Endothelial cell of umbilical vein (primary cell): ENCODE results near the gene RAB3D. TPM values are rescaled to one million over a fixed set of nuclear protein-coding genes. Genes with fewer than 3 reads are reported as not detected.

Experiments used
- BruUV-seq: library from RNA; stranded (reverse); fragments of 400-500 nt; replicated peaks from 2 replicates; lab custom pipeline; 2021; lab: Mats Ljungman, UMichigan
- CTCF ChIA-PET: fragments of 300-600, 350-600 bp; sonication (Branson Sonifier 250); formaldehyde crosslinking; loops from one replicate; lab custom pipeline; 2021; ENCODE audit warnings: antibody characterized with exemption, inconsistent platforms; lab: Charles Lee
- POLR2A ChIA-PET: fragments of 300-600, 350-600 bp; sonication (Branson Sonifier 250); formaldehyde crosslinking; loops from one replicate; lab custom pipeline; 2021; ENCODE audit warnings: antibody characterized with exemption, inconsistent platforms; lab: Charles Lee
- DNase-seq: peaks from one replicate; pipeline ENCODE4 v3.0.0-alpha.2; 2011; ENCODE audit warnings: low read depth, low spot score
- FAIRE-seq: peaks from 2 replicates; lab custom pipeline; 2011; peaks lifted over from hg19 to GRCh38; lab: Jason Lieb, UNC
- H2AFZ ChIP-seq: 2 replicates; pipeline ENCODE4 v1.6.0; 2012; ENCODE audit warnings: low read depth, low read length, control low read depth, inconsistent platforms
- H3K27ac ChIP-seq: 2 replicates; pipeline ENCODE4 v1.5.1; 2011; ENCODE audit warnings: low read depth, mild to moderate bottlenecking, control low read depth, low read length, moderate library complexity; ENCODE audit not compliant: insufficient read depth
- H3K27me3 ChIP-seq, 2 experiments: 2 replicates each; pipeline versions ENCODE4 v1.6.0 to v1.6.1; 2011; ENCODE audit warnings: low read length in 2 of 2, mixed read lengths in 1 of 2; ENCODE audit not compliant: control insufficient read depth in 2 of 2, insufficient read depth in 2 of 2
- H3K36me3 ChIP-seq, 2 experiments: 2 replicates in 1 of 2; 3 replicates in 1 of 2; pipeline ENCODE4 v1.5.1; 2011; ENCODE audit warnings: low read length in 2 of 2, mild to moderate bottlenecking in 1 of 2, moderate library complexity in 1 of 2; ENCODE audit not compliant: control insufficient read depth in 2 of 2, insufficient read depth in 2 of 2; ENCODE audit errors: extremely low read depth in 1 of 2
- H3K4me1 ChIP-seq: 3 replicates; pipeline ENCODE4 v1.5.1; 2011; ENCODE audit warnings: mild to moderate bottlenecking, low read length; ENCODE audit not compliant: control insufficient read depth, insufficient read depth; ENCODE audit errors: extremely low read depth
- H3K4me2 ChIP-seq: 2 replicates; pipeline ENCODE4 v1.6.1; 2011; ENCODE audit warnings: low read length, control low read depth, mixed read lengths; ENCODE audit not compliant: insufficient read depth
- H3K4me3 ChIP-seq, 3 experiments: fragments of 200-600 bp in 1 of 3; sonication (generic), shearing (Covaris generic) in 1 of 3; replicated peaks in 1 of 3; 2 replicates each; pipeline ENCODE4 v1.5.1; 2011 to 2016; ENCODE audit warnings: control low read depth in 3 of 3, low read length in 3 of 3, mild to moderate bottlenecking in 2 of 3, inconsistent platforms in 1 of 3, low read depth in 1 of 3, moderate library complexity in 1 of 3; ENCODE audit not compliant: insufficient read depth in 1 of 3
- H3K79me2 ChIP-seq: 2 replicates; pipeline ENCODE4 v1.6.0; 2012; ENCODE audit warnings: low read length, inconsistent platforms; ENCODE audit not compliant: control insufficient read depth, insufficient read depth
- H3K9ac ChIP-seq: replicated peaks from 2 replicates; pipeline ENCODE3; 2011; ENCODE audit warnings: low read length, control low read depth; ENCODE audit not compliant: insufficient read depth; ENCODE audit errors: extremely low read depth
- H3K9me1 ChIP-seq: replicated peaks from 3 replicates; pipeline ENCODE4 v1.6.0; 2011; ENCODE audit warnings: mild to moderate bottlenecking, low read length; ENCODE audit not compliant: control insufficient read depth, insufficient read depth; ENCODE audit errors: extremely low read depth
- H3K9me3 ChIP-seq: replicated peaks from 2 replicates; pipeline ENCODE4 v1.5.1; 2012; ENCODE audit warnings: low read length, inconsistent platforms; ENCODE audit not compliant: control insufficient read depth, insufficient read depth
- H4K20me1 ChIP-seq: replicated peaks from 2 replicates; pipeline ENCODE3; 2011; ENCODE audit warnings: mild to moderate bottlenecking, low read length; ENCODE audit not compliant: control insufficient read depth, insufficient read depth; ENCODE audit errors: extremely low read depth
- CTCF ChIP-seq, 2 donors: IDR thresholded peaks; 1 replicate in 1 of 2; 2 replicates in 1 of 2; pipeline ENCODE4 v1.5.1; 2011; ENCODE audit warnings: low read length in 2 of 2, mild to moderate bottlenecking in 2 of 2, moderate library complexity in 2 of 2, control low read depth in 1 of 2, inconsistent platforms in 1 of 2, low read depth in 1 of 2; ENCODE audit not compliant: insufficient read depth in 1 of 2; ENCODE audit errors: extremely low read depth in 1 of 2
- EZH2 ChIP-seq: IDR thresholded peaks from 2 replicates; pipeline ENCODE4 v1.6.1; 2012; ENCODE audit warnings: borderline replicate concordance, low read depth, mild to moderate bottlenecking, moderate library complexity, low read length, inconsistent platforms; ENCODE audit not compliant: severe bottlenecking
- FOS ChIP-seq: IDR thresholded peaks from 2 replicates; pipeline ENCODE4 v1.6.1; 2011; ENCODE audit warnings: mild to moderate bottlenecking, low read length, moderate library complexity, borderline replicate concordance; ENCODE audit not compliant: insufficient read depth
- GATA2 ChIP-seq: IDR thresholded peaks from 2 replicates; pipeline ENCODE4 v1.7.0; 2011; ENCODE audit warnings: low read depth, mild to moderate bottlenecking, moderate library complexity, mixed read lengths, low read length; ENCODE audit not compliant: insufficient read length, insufficient read depth
- JUN ChIP-seq: IDR thresholded peaks from 2 replicates; pipeline ENCODE4 v1.6.1; 2011; ENCODE audit warnings: borderline replicate concordance, low read depth; ENCODE audit not compliant: insufficient read length, insufficient read depth
- MAX ChIP-seq: IDR thresholded peaks from 2 replicates; pipeline ENCODE4 v1.6.1; 2011; ENCODE audit not compliant: insufficient read depth, insufficient read length
- MYC ChIP-seq: IDR thresholded peaks from one replicate; pipeline ENCODE4 v1.6.1; 2011; ENCODE audit warnings: mild to moderate bottlenecking, low read depth, low read length
- POLR2A ChIP-seq: IDR thresholded peaks from 2 replicates; pipeline ENCODE4 v1.6.1; 2012; ENCODE audit warnings: low read depth, mild to moderate bottlenecking, control low read depth, low read length
- POLR2AphosphoS5 ChIP-seq: IDR thresholded peaks from 2 replicates; pipeline ENCODE4 v1.6.1; 2012; ENCODE audit warnings: low read depth, mild to moderate bottlenecking, control low read depth, low read length, moderate library complexity; ENCODE audit not compliant: insufficient read depth
- dilution Hi-C: fragments of 300-500 bp; cut with MboI; formaldehyde crosslinking; loops from one replicate; pipeline ENCODE4 v1.15.0; 2019; ENCODE audit warnings: low sequenced_read_pairs; ENCODE audit not compliant: extremely low pct_ligation_motif_present
- intact Hi-C: fragments of 100-400 bp; cut with micrococcal nuclease; formaldehyde crosslinking; loops from one replicate; pipeline ENCODE4 v1.10.0; 2022
- polyA plus RNA-seq, 4 experiments: library from polyadenylated mRNA; depleted of rRNA in 3 of 4; stranded (reverse) in 3 of 4; unstranded in 1 of 4; fragments of >200 nt; gene quantifications; 2 replicates each; pipeline versions ENCODE4 v1.2.1 to v1.2.3, GENCODE V29; 2011 to 2012; ENCODE audit warnings: missing spikeins in 1 of 4
- total RNA-seq: library from RNA; stranded (reverse); gene quantifications from 2 replicates; pipeline ENCODE4 v1.2.3, GENCODE V29; 2021

RAB3D gene
- total and polyA plus RNA-seq, 2 donors (not counting 3 experiments of a cell fraction or from before 2014, with no cell fraction given), result 35.4 to 48.2 TPM

- no peaks in the 10 kb centered on the region for H4K20me1 ChIP-seq
- dilution Hi-C loops, result no loop called here
- H3K36me3 ChIP-seq, result no peaks in the 10 kb centered on the region
- no peak for FAIRE-seq
- H3K27ac ChIP-seq, result no peak overlapping the region
- no peak for DNase-seq
- CTCF ChIA-PET, result interaction anchor here (1.1 to 1.2 kb wide), 2 partner anchors 12 to 55 kb away, joined by 4 read pairs; no protein-coding TSS in a partner anchor
- no peak overlapping the region for H3K4me3 ChIP-seq
- no peaks in the 10 kb centered on the region for H3K27me3 ChIP-seq
- intact Hi-C loops, result no loop called here
- H3K9ac ChIP-seq, result no peak overlapping the region
- H2AFZ ChIP-seq, result no peak overlapping the region
- no peak for TF ChIP-seq FOS
- BruUV-seq, result no TSS peak
- no peaks in the 10 kb centered on the region for H3K79me2 ChIP-seq
- POLR2A ChIA-PET, result no interaction called here
- H3K4me1 ChIP-seq, result peaks cover 18% of the 10 kb centered on the region
- H3K9me3 ChIP-seq, result no peaks in the 10 kb centered on the region
- no peaks in the 10 kb centered on the region for H3K9me1 ChIP-seq
- H3K4me2 ChIP-seq, result no peak overlapping the region
These were observed 9.7 kb upstream of the RAB3D start for GRCh38 chr19:11349171-11349570.

- Histone ChIP-seq H3K4me2 (no peak overlapping the region), H3K9me3 (no peaks in the 10 kb centered on the region), H4K20me1 (no peaks in the 10 kb centered on the region), H3K4me1 (peaks cover 21% of the 10 kb centered on the region), H3K27ac (no peak overlapping the region), H3K9me1 (no peaks in the 10 kb centered on the region), H3K36me3 (peaks cover 0 to 2% of the 10 kb centered on the region in 2 experiments), H3K79me2 (no peaks in the 10 kb centered on the region), H2AFZ (no peak overlapping the region), H3K4me3 (no peak overlapping the region), H3K9ac (no peak overlapping the region), H3K27me3 (no peaks in the 10 kb centered on the region)
- dilution Hi-C loops (no loop called here), intact Hi-C loops (no loop called here)
- TF ChIP-seq FOS (no peak), POLR2AphosphoS5 (no peak), CTCF (IDR thresholded peaks at IDR 0.05; ENCODE audit: extremely low read depth in 1 of 2, insufficient read depth in 1 of 2, low read depth in 1 of 2, low read length in 2 of 2) (no peak), MAX (no peak), EZH2 (no peak), MYC (no peak), POLR2A (no peak), GATA2 (no peak), JUN (no peak)
- POLR2A ChIA-PET, result no interaction called here
- DNase-seq, result no peak
- BruUV-seq, result no TSS peak
- CTCF ChIA-PET, result interaction anchor here (1.6 to 1.8 kb wide), 2 partner anchors 28 to 33 kb away, joined by 9 read pairs; partner anchors contain the start of gene SWSAP1
- no peak for FAIRE-seq
These were observed 8.1 kb upstream of the RAB3D start for GRCh38 chr19:11347546-11348039.
